IMR-90 (cell line): ENCODE data around the gene C15orf40. TPM values are rescaled to one million over a fixed set of nuclear protein-coding genes. Genes with fewer than 3 reads are reported as not detected.

Experiments
- ATAC-seq: fragments of 200-7000 bp; cut with Tn5 transposase; 2 replicates; pipeline ENCODE4 v1.9.1; 2020; ENCODE audit warnings: low read depth, mild to moderate bottlenecking, moderate library complexity
- BruUV-seq: library from RNA; stranded (reverse); fragments of 400-500 nt; replicated peaks from 2 replicates; lab custom pipeline; 2021; lab: Mats Ljungman, UMichigan
- CTCF ChIA-PET: fragments of 300-600 bp; formaldehyde crosslinking; extraction: SDS; loops from one replicate; lab custom pipeline; 2021; ENCODE audit warnings: antibody characterized with exemption; lab: Yijun Ruan, JAX
- POLR2A ChIA-PET: fragments of 300-600 bp; sonication (Branson Sonifier 250); formaldehyde crosslinking; loops from one replicate; lab custom pipeline; 2022; ENCODE audit warnings: antibody characterized with exemption; ENCODE audit not compliant: unreplicated experiment; lab: Charles Lee
- DNase-seq: peaks from one replicate; pipeline ENCODE4 v3.0.0; 2013
- H2AFZ ChIP-seq: replicated peaks from 2 replicates; pipeline ENCODE3; 2013; ENCODE audit warnings: low read length, mild to moderate bottlenecking; ENCODE audit not compliant: poor library complexity
- H2AK5ac ChIP-seq: 2 replicates; pipeline ENCODE4 v1.6.1; 2013; ENCODE audit warnings: low read depth, low read length, inconsistent platforms
- H2AK9ac ChIP-seq: replicated peaks from 2 replicates; pipeline ENCODE3; 2013; ENCODE audit warnings: mild to moderate bottlenecking, low read depth, low read length, moderate library complexity; ENCODE audit not compliant: poor library complexity
- H2BK120ac ChIP-seq: 2 replicates; pipeline ENCODE4 v1.6.1; 2013; ENCODE audit warnings: low read depth, low read length, inconsistent platforms
- H2BK15ac ChIP-seq: 3 replicates; pipeline ENCODE4 v1.6.1; 2013; ENCODE audit warnings: low read depth, low read length, inconsistent platforms
- H2BK20ac ChIP-seq: 2 replicates; pipeline ENCODE4 v1.6.1; 2013; ENCODE audit warnings: low read depth, mild to moderate bottlenecking, inconsistent platforms, low read length, moderate library complexity
- H2BK5ac ChIP-seq: 2 replicates; pipeline ENCODE4 v1.6.1; 2013; ENCODE audit warnings: mild to moderate bottlenecking, low read depth, low read length, inconsistent platforms; ENCODE audit not compliant: poor library complexity, severe bottlenecking
- H3K14ac ChIP-seq: replicated peaks from 2 replicates; pipeline ENCODE4 v1.6.1; 2013; ENCODE audit warnings: low read depth, low read length, inconsistent platforms
- H3K18ac ChIP-seq: 2 replicates; pipeline ENCODE4 v1.6.1; 2013; ENCODE audit warnings: low read depth, low read length, control low read depth
- H3K23ac ChIP-seq: 2 replicates; pipeline ENCODE4 v1.6.1; 2013; ENCODE audit warnings: low read depth, low read length, inconsistent platforms
- H3K27ac ChIP-seq: 2 replicates; pipeline ENCODE4 v1.5.1; 2013; ENCODE audit warnings: mild to moderate bottlenecking, control low read depth, low read length; ENCODE audit not compliant: insufficient read depth
- H3K27me3 ChIP-seq: 2 replicates; pipeline ENCODE4 v1.6.1; 2013; ENCODE audit warnings: low read length; ENCODE audit not compliant: control insufficient read depth, insufficient read depth
- H3K36me3 ChIP-seq: 2 replicates; pipeline ENCODE4 v1.6.1; 2013; ENCODE audit warnings: low read length, mixed read lengths; ENCODE audit not compliant: control insufficient read depth, insufficient read depth
- H3K4ac ChIP-seq: 2 replicates; pipeline ENCODE4 v1.6.1; 2013; ENCODE audit warnings: low read depth, low read length, inconsistent platforms
- H3K4me1 ChIP-seq: 2 replicates; pipeline ENCODE4 v1.6.1; 2013; ENCODE audit warnings: low read length, mixed read lengths; ENCODE audit not compliant: control insufficient read depth, insufficient read depth
- H3K4me2 ChIP-seq: 2 replicates; pipeline ENCODE4 v1.6.1; 2013; ENCODE audit warnings: low read depth, mild to moderate bottlenecking, control low read depth, low read length, moderate library complexity
- H3K4me3 ChIP-seq: 2 replicates; pipeline ENCODE4 v1.5.1; 2013; ENCODE audit warnings: low read depth, mild to moderate bottlenecking, control low read depth, low read length, moderate library complexity; ENCODE audit not compliant: insufficient read depth
- H3K56ac ChIP-seq: 2 replicates; pipeline ENCODE4 v1.6.1; 2013; ENCODE audit warnings: low read length, inconsistent platforms; ENCODE audit not compliant: insufficient read depth; ENCODE audit errors: extremely low read depth
- H3K79me1 ChIP-seq, 2 experiments: 2 replicates each; pipeline ENCODE4 v1.6.1; 2013; ENCODE audit warnings: low read length in 2 of 2, inconsistent platforms in 1 of 2, low read depth in 1 of 2
- H3K9ac ChIP-seq: 2 replicates; pipeline ENCODE4 v1.6.1; 2013; ENCODE audit warnings: low read depth, low read length, control low read depth
- H3K9me1 ChIP-seq: 2 replicates; pipeline ENCODE4 v1.6.1; 2013; ENCODE audit warnings: low read length, inconsistent platforms; ENCODE audit not compliant: insufficient read depth
- H3K9me3 ChIP-seq: 2 replicates; pipeline ENCODE4 v1.6.1; 2013; ENCODE audit warnings: low read length; ENCODE audit not compliant: control insufficient read depth, insufficient read depth
- H4K20me1 ChIP-seq: 2 replicates; pipeline ENCODE4 v1.6.1; 2013; ENCODE audit warnings: low read length, inconsistent platforms; ENCODE audit not compliant: insufficient read depth
- H4K5ac ChIP-seq: 2 replicates; pipeline ENCODE4 v1.6.1; 2013; ENCODE audit warnings: mild to moderate bottlenecking, low read depth, low read length, control low read depth
- H4K8ac ChIP-seq, 2 experiments: 2 replicates each; pipeline ENCODE4 v1.6.1; 2013; ENCODE audit warnings: low read depth in 2 of 2, low read length in 2 of 2, control low read depth in 1 of 2, inconsistent platforms in 1 of 2
- H4K91ac ChIP-seq: 2 replicates; pipeline ENCODE4 v1.6.1; 2013; ENCODE audit warnings: low read depth, low read length, inconsistent platforms; ENCODE audit not compliant: insufficient read depth
- BHLHE40 ChIP-seq: fragments of 150-350 bp; IDR thresholded peaks from 2 replicates; pipeline ENCODE4 v1.6.1; 2016; ENCODE audit warnings: mild to moderate bottlenecking, low read depth, low read length
- CEBPB ChIP-seq: IDR thresholded peaks from 2 replicates; pipeline ENCODE4 v1.6.1; 2012; ENCODE audit warnings: low read depth, low read length, improper control_type of control experiment
- CTCF ChIP-seq: conservative IDR thresholded peaks from 2 replicates; pipeline ENCODE4 v1.5.1; 2012; ENCODE audit warnings: mild to moderate bottlenecking, low read depth, low read length, improper control_type of control experiment
- ELK1 ChIP-seq: fragments of 150-350 bp; IDR thresholded peaks from 2 replicates; pipeline ENCODE4 v1.6.1; 2016; ENCODE audit warnings: low read depth, mild to moderate bottlenecking, low read length, moderate library complexity, borderline replicate concordance
- FOS ChIP-seq: fragments of 150-350 bp; IDR thresholded peaks from 2 replicates; pipeline ENCODE4 v1.6.1; 2016; ENCODE audit warnings: low read depth, low read length
- MXI1 ChIP-seq: IDR thresholded peaks from 2 replicates; pipeline ENCODE4 v1.6.1; 2012; ENCODE audit warnings: low read depth, mild to moderate bottlenecking, low read length, moderate library complexity, borderline replicate concordance
- NFE2L2 ChIP-seq: fragments of 150-350 bp; IDR thresholded peaks from 2 replicates; pipeline ENCODE4 v1.6.1; 2016; ENCODE audit warnings: low read depth, mild to moderate bottlenecking, low read length
- RAD21 ChIP-seq: IDR thresholded peaks from 2 replicates; pipeline ENCODE4 v1.6.1; 2012; ENCODE audit warnings: low read length, improper control_type of control experiment
- RCOR1 ChIP-seq: IDR thresholded peaks from 2 replicates; pipeline ENCODE4 v1.6.1; 2012; ENCODE audit warnings: mild to moderate bottlenecking, low read length, improper control_type of control experiment; ENCODE audit not compliant: insufficient replicate concordance
- RFX5 ChIP-seq: IDR thresholded peaks from 2 replicates; pipeline ENCODE4 v1.8.0; 2012; ENCODE audit warnings: low read depth, mild to moderate bottlenecking, low read length, moderate library complexity
- USF2 ChIP-seq: fragments of 150-350 bp; IDR thresholded peaks from 2 replicates; pipeline ENCODE4 v1.6.1; 2017; ENCODE audit warnings: mild to moderate bottlenecking, antibody characterized with exemption, low read length, low read depth
- WGBS, 2 experiments: methylation state at CpG; one replicate each; pipeline versions ENCODE4 v1.1.5 to v1.1.7; 2013; ENCODE audit warnings: missing lambda C conversion rate in 2 of 2; ENCODE audit not compliant: insufficient read length in 1 of 2; ENCODE audit errors: extremely low coverage in 2 of 2; 5-methylcytosine and 5-hydroxymethylcytosine counted together
- dilution Hi-C: fragments of 300-500 bp; cut with HindIII; formaldehyde crosslinking; loops from one replicate; pipeline ENCODE4 v1.14.3; 2018; ENCODE audit warnings: low sequenced_read_pairs; ENCODE audit not compliant: unreplicated experiment
- in situ Hi-C: fragments of 300-500 bp; cut with MboI; formaldehyde crosslinking; loops from 3 replicates; pipeline ENCODE4 v1.14.3; 2019; ENCODE audit warnings: low sequenced_read_pairs, inconsistent platforms, mixed read lengths
- intact Hi-C: fragments of 100-400 bp; cut with micrococcal nuclease; formaldehyde crosslinking; loops from 2 replicates; pipeline ENCODE4 v1.10.0; 2022
- polyA plus RNA-seq, 3 experiments: library from polyadenylated mRNA; depleted of rRNA; stranded (reverse); fragments of >200 nt; gene quantifications; 2 replicates each; pipeline ENCODE4 v1.2.3, GENCODE V29; 2012; ENCODE audit warnings: low replicate concordance in 1 of 3
- total RNA-seq: library from RNA; depleted of rRNA; stranded (reverse); fragments of >200 nt; gene quantifications from 2 replicates; pipeline ENCODE4 v1.2.3, GENCODE V29; 2012

Gene C15orf40
- total and polyA plus RNA-seq, 2 of the 4 experiments (the other 2 are of a cell fraction): 7.0 to 10.7 TPM

GRCh38 chr15:83014205-83014653 is 2.8 kb upstream of the C15orf40 start:
- no peak overlapping the region for H3K27ac ChIP-seq
- H3K9ac ChIP-seq: no peak overlapping the region
- no peak overlapping the region for H2AFZ ChIP-seq
- H2AK9ac ChIP-seq: no peak overlapping the region
- H3K4me3 ChIP-seq: no peak overlapping the region
- H3K4me1 ChIP-seq: peaks cover 10% of the 10 kb centered on the region
- no peaks in the 10 kb centered on the region for H3K9me3 ChIP-seq
- no peak for TF ChIP-seq CTCF
- no peak for TF ChIP-seq CEBPB
- TF ChIP-seq RCOR1: no peak
- TF ChIP-seq FOS: no peak
- TF ChIP-seq RFX5: no peak
- TF ChIP-seq MXI1: no peak
- no peak for TF ChIP-seq NFE2L2
- no peak for TF ChIP-seq ELK1
- TF ChIP-seq USF2: no peak
- TF ChIP-seq RAD21: no peak
- no peak for TF ChIP-seq BHLHE40
- no peak overlapping the region for H3K56ac ChIP-seq
- ATAC-seq (no peak), DNase-seq (no peak)
- no peak overlapping the region for H2BK5ac ChIP-seq
- peaks cover 14% of the 10 kb centered on the region for H3K36me3 ChIP-seq
- dilution Hi-C loops: no loop called here
- no peak overlapping the region for H3K4ac ChIP-seq
- H3K79me1 ChIP-seq: peaks cover 12 to 39% of the 10 kb centered on the region in 2 experiments; a peak in 3 of 4 replicates
- no peak overlapping the region for H2BK20ac ChIP-seq
- H3K27me3 ChIP-seq: no peaks in the 10 kb centered on the region
- H2BK15ac ChIP-seq: no peak overlapping the region
- in situ Hi-C loops: no loop called here
- H4K91ac ChIP-seq: no peak overlapping the region
- POLR2A ChIA-PET: no interaction called here
- H4K5ac ChIP-seq: no peak overlapping the region
- H4K20me1 ChIP-seq: peaks cover 3% of the 10 kb centered on the region; the same call in 1 of the 2 replicates
- no peak overlapping the region for H2BK120ac ChIP-seq
- H3K14ac ChIP-seq: no peak overlapping the region
- H2AK5ac ChIP-seq: no peak overlapping the region
- H3K4me2 ChIP-seq: no peak overlapping the region
- no CpG with 5 or more reads among the region's 5 CpGs for WGBS, 2 experiments
- no peak overlapping the region for H4K8ac ChIP-seq
- intact Hi-C loops: loop anchor here (5.0 to 10.0 kb wide), 2 partner anchors 271 to 543 kb away; partner anchors contain the start of gene BNC1
- CTCF ChIA-PET: interaction anchor here (0.5 kb wide), 1 partner anchor 106 kb away, joined by 4 read pairs; no protein-coding TSS in a partner anchor
- H3K9me1 ChIP-seq: peaks cover 9% of the 10 kb centered on the region; the same call in 1 of the 2 replicates
- BruUV-seq: no TSS peak
- H3K23ac ChIP-seq: no peak overlapping the region
- H3K18ac ChIP-seq: no peak overlapping the region
